HG03342 (cell line): ENCODE data around the gene AKAP9.
"Not testable (repeated sequence)": the region's sequence is repeated elsewhere in the genome, so short reads cannot be mapped to it uniquely, and the experiment has no call there.

Experiments used
- ATAC-seq: cut with Tn5 transposase; IDR thresholded peaks from one replicate; pipeline ENCODE4 v1.9.1; 2021; ENCODE audit warnings: mild to moderate bottlenecking, moderate library complexity; ENCODE audit not compliant: unreplicated experiment

The AKAP9 gene

GRCh38 chr7:92057375-92057774 is 116.7 kb downstream of the AKAP9 start:
- ATAC-seq = no peak

- no peak for ATAC-seq
Measured at GRCh38 chr7:92058040-92058439, 117.4 kb downstream of the AKAP9 start.

GRCh38 chr7:92058899-92059298 is 118.2 kb downstream of the AKAP9 start:
- ATAC-seq = no peak

- no peak for ATAC-seq
Measured at GRCh38 chr7:92061154-92061553, 120.5 kb downstream of the AKAP9 start.

- ATAC-seq = no peak
Measured at GRCh38 chr7:92064438-92065029, 123.9 kb downstream of the AKAP9 start.

GRCh38 chr7:92071032-92071431 is 130.4 kb downstream of the AKAP9 start:
- ATAC-seq = no peak

GRCh38 chr7:92072121-92072520 is 131.5 kb downstream of the AKAP9 start:
- ATAC-seq = no peak

- no peak for ATAC-seq
Measured at GRCh38 chr7:92072708-92073107, 132.0 kb downstream of the AKAP9 start.

- ATAC-seq = peak; percentile 99
Measured at GRCh38 chr7:92075455-92076158, 134.9 kb downstream of the AKAP9 start.

- no peak for ATAC-seq
Measured at GRCh38 chr7:92076509-92076908, 135.8 kb downstream of the AKAP9 start.

- ATAC-seq = not testable (repeated sequence)
Measured at GRCh38 chr7:92083922-92084321, 143.3 kb downstream of the AKAP9 start.

GRCh38 chr7:92088266-92088665 is 147.6 kb downstream of the AKAP9 start:
- ATAC-seq = no peak

- no peak for ATAC-seq
Measured at GRCh38 chr7:92092210-92092609, 151.5 kb downstream of the AKAP9 start.

GRCh38 chr7:92095380-92095779 is 154.7 kb downstream of the AKAP9 start:
- no peak for ATAC-seq

- no peak for ATAC-seq
Measured at GRCh38 chr7:92100534-92100933, 159.9 kb downstream of the AKAP9 start.

GRCh38 chr7:92102862-92103261 is 162.2 kb downstream of the AKAP9 start:
- ATAC-seq = not testable (repeated sequence)

- no peak for ATAC-seq
Measured at GRCh38 chr7:92108821-92109220, 168.2 kb downstream of the AKAP9 start.

- no peak for ATAC-seq
Measured at GRCh38 chr7:92110857-92111256, 170.2 kb downstream of the AKAP9 start.

- no peak for ATAC-seq
Measured at GRCh38 chr7:92115821-92116220, 175.2 kb downstream of the AKAP9 start.

GRCh38 chr7:92116949-92117348 is 176.3 kb downstream of the AKAP9 start:
- ATAC-seq = no peak

GRCh38 chr7:92119213-92119759 is 178.6 kb downstream of the AKAP9 start:
- no peak for ATAC-seq

- ATAC-seq = no peak
Measured at GRCh38 chr7:92121681-92122080, 181.0 kb downstream of the AKAP9 start.
